Adrenal gland (tissue), 5 donors: ENCODE measurements around the gene TDG.

Source experiments
- CTCF ChIP-seq, 6 experiments: fragments of 450-650 bp in 4 of 6; fragments of 200-600 bp in 2 of 6; sonication (generic) in 1 of 6; IDR thresholded peaks; 1 replicate in 5 of 6; 2 replicates in 1 of 6; pipeline versions ENCODE4 v1.5.1 to v1.8.0; 2016 to 2021; ENCODE audit warnings: antibody characterized with exemption in 6 of 6, mild to moderate bottlenecking in 2 of 6, moderate library complexity in 1 of 6
- POLR2A ChIP-seq, 2 donors: fragments of 450-650 bp; IDR thresholded peaks; one replicate each; pipeline ENCODE4 v1.6.1; 2017; ENCODE audit warnings: antibody characterized with exemption in 2 of 2, mild to moderate bottlenecking in 2 of 2, moderate library complexity in 1 of 2
- donor health status: DM: no; HTN: no; CAD: no.

GRCh38 chr12:103947871-103948555 lies 17.7 kb upstream of the TDG start:
- TF ChIP-seq CTCF (IDR thresholded peaks at IDR 0.05) (no peak), POLR2A (IDR thresholded peaks at IDR 0.05) (no peak)
